ENCODE data around the gene TFPI2. TPM values are rescaled to one million over a fixed set of nuclear protein-coding genes. Genes with fewer than 3 reads are reported as not detected.
"Not testable (repeated sequence)": the region's sequence is repeated elsewhere in the genome, so short reads cannot be mapped to it uniquely, and the experiment has no call there.

TFPI2 gene
- total RNA-seq, 1 donor from 2014 or later = not detected

DNA sequence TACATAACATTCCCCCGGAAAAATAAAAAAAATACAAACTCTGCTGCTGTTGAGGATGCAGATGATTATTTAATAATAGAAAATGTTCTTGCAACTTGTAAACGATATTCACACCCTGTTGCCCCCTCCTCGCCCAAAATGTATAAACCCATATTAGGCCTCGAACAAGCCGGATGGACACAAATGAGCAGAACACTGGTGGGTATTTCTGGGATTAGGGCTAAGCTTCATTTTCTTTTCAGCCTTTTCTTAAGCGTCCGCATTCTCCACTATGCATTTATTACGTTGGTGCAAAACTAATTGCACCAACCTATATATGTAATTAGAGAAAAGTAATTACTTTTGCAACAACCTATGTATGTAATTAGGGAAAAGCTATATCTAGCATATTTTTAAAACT lies 30.6 kb upstream of the TFPI2 start:
- Histone ChIP-seq H3K9me3 (no peaks in the 10 kb centered on the region), H3K27me3 (no peaks in the 10 kb centered on the region), H3K27ac (peak overlapping the region; percentile 82 to 84), H3K4me1 (no peaks in the 10 kb centered on the region), H3K36me3 (no peaks in the 10 kb centered on the region), H3K4me3 (peak overlapping the region; percentile 60 to 79)
- no peak for DNase-seq (ENCODE audit: low spot score in 2 of 2)
- TF ChIP-seq, protein P1, sequence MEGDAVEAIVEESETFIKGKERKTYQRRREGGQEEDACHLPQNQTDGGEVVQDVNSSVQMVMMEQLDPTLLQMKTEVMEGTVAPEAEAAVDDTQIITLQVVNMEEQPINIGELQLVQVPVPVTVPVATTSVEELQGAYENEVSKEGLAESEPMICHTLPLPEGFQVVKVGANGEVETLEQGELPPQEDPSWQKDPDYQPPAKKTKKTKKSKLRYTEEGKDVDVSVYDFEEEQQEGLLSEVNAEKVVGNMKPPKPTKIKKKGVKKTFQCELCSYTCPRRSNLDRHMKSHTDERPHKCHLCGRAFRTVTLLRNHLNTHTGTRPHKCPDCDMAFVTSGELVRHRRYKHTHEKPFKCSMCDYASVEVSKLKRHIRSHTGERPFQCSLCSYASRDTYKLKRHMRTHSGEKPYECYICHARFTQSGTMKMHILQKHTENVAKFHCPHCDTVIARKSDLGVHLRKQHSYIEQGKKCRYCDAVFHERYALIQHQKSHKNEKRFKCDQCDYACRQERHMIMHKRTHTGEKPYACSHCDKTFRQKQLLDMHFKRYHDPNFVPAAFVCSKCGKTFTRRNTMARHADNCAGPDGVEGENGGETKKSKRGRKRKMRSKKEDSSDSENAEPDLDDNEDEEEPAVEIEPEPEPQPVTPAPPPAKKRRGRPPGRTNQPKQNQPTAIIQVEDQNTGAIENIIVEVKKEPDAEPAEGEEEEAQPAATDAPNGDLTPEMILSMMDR (IDR thresholded peaks at IDR 0.05) = no peak
- intact Hi-C loops (cut with DNase I) = no loop called here

- Histone ChIP-seq H3K27ac (peak overlapping the region; percentile 82 to 84), H3K36me3 (no peaks in the 10 kb centered on the region), H3K4me3 (no peak overlapping the region), H3K9me3 (no peaks in the 10 kb centered on the region), H3K27me3 (no peaks in the 10 kb centered on the region), H3K4me1 (no peaks in the 10 kb centered on the region)
- intact Hi-C loops (cut with DNase I) = no loop called here
- TF ChIP-seq, protein P1 (IDR thresholded peaks at IDR 0.05) = no peak
- DNase-seq (ENCODE audit: low spot score in 2 of 2) = no peak
Measured at GRCh38 chr7:93920496-93921182, 30.1 kb upstream of the TFPI2 start.

- H3K36me3 ChIP-seq; H3K27ac ChIP-seq; H3K4me3 ChIP-seq; H3K9me3 ChIP-seq; H3K27me3 ChIP-seq; H3K4me1 ChIP-seq; DNase-seq (ENCODE audit: low spot score in 2 of 2); intact Hi-C loops (cut with DNase I): not testable (repeated sequence)
Measured at GRCh38 chr7:93916315-93916714, 25.8 kb upstream of the TFPI2 start.

DNA sequence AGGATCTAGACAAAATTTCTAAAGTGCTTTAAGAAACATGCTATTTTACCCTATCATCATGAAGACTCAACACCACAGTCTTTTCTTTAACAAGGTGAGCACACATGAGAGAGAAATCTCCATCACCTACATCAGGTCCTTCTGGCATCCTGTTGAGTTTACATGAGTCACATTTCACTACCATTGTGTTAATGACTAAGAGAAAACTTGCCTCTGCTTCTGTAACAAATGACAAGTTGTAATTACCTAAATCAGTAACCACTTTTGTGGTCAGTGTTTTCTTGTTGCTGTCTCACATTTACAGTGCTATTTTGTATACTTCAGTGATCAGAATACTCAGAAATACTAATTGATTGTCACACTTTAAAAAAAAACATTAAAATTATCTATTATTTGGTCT lies 25.3 kb upstream of the TFPI2 start:
- H3K4me1 ChIP-seq; H3K27me3 ChIP-seq; intact Hi-C loops (cut with DNase I); H3K9me3 ChIP-seq; DNase-seq (ENCODE audit: low spot score in 2 of 2); H3K36me3 ChIP-seq; H3K4me3 ChIP-seq; H3K27ac ChIP-seq: not testable (repeated sequence)

GRCh38 chr7:93915206-93915842 lies 24.8 kb upstream of the TFPI2 start:
- H3K27me3 ChIP-seq; DNase-seq (ENCODE audit: low spot score in 2 of 2); intact Hi-C loops (cut with DNase I); H3K36me3 ChIP-seq; H3K27ac ChIP-seq; H3K4me1 ChIP-seq; H3K4me3 ChIP-seq; H3K9me3 ChIP-seq: not testable (repeated sequence)

- Histone ChIP-seq H3K27me3 (no peaks in the 10 kb centered on the region), H3K4me1 (peaks cover 0 to 3% of the 10 kb centered on the region in 2 donors), H3K36me3 (no peaks in the 10 kb centered on the region), H3K4me3 (no peak overlapping the region), H3K9me3 (no peaks in the 10 kb centered on the region), H3K27ac (no peak overlapping the region)
- no peak for DNase-seq (ENCODE audit: low spot score in 2 of 2)
- TF ChIP-seq, protein P1 (IDR thresholded peaks at IDR 0.05) = no peak
- intact Hi-C loops (cut with DNase I) = no loop called here
Measured at GRCh38 chr7:93914581-93915066, 24.1 kb upstream of the TFPI2 start.

DNA sequence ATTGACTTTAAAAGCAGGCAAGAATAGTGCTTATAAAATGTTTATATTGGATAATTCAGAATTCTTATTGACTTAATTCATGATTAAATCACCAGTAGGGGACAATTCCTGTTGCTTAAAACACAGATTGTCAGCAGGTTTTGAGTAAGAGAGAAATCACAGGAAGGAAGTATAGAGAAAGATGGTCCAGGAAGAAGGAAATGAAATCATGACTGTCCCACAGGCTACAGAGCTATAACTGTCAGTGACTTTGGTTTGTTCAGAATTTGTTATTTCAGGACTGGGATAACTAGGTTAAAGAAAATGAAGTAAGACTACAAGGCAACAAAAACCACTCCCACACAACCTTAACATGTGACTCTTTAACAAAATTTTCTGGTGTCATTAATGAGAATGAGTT lies 22.6 kb upstream of the TFPI2 start:
- no peak overlapping the region for H3K27ac ChIP-seq
- intact Hi-C loops (cut with DNase I) = no loop called here
- TF ChIP-seq, protein P1 (IDR thresholded peaks at IDR 0.05) = no peak
- no peak for DNase-seq (ENCODE audit: low spot score in 2 of 2)
- no peaks in the 10 kb centered on the region for H3K36me3 ChIP-seq
- no peaks in the 10 kb centered on the region for H3K9me3 ChIP-seq
- peaks cover 0 to 3% of the 10 kb centered on the region in 2 donors for H3K4me1 ChIP-seq
- no peaks in the 10 kb centered on the region for H3K27me3 ChIP-seq
- no peak overlapping the region for H3K4me3 ChIP-seq

- H3K4me3 ChIP-seq; H3K4me1 ChIP-seq; H3K9me3 ChIP-seq; H3K27me3 ChIP-seq; H3K36me3 ChIP-seq; intact Hi-C loops (cut with DNase I); H3K27ac ChIP-seq; DNase-seq (ENCODE audit: low spot score in 2 of 2): not testable (repeated sequence)
Measured at GRCh38 chr7:93911661-93912060, 21.1 kb upstream of the TFPI2 start.

GRCh38 chr7:93911242-93911641 lies 20.7 kb upstream of the TFPI2 start:
- H3K9me3 ChIP-seq; H3K27ac ChIP-seq; intact Hi-C loops (cut with DNase I); H3K36me3 ChIP-seq; DNase-seq (ENCODE audit: low spot score in 2 of 2); H3K27me3 ChIP-seq; H3K4me1 ChIP-seq; H3K4me3 ChIP-seq: not testable (repeated sequence)

Data from ascending aorta (tissue), 2 donors.